HG02981 (cell line): ENCODE measurements around the gene SLC12A7.
A peak's percentile ranks its signal among the peaks of the same experiment; 100 is the strongest.

Experiments
- ATAC-seq: cut with Tn5 transposase; IDR thresholded peaks from one replicate; pipeline ENCODE4 v1.9.1; 2021; ENCODE audit warnings: mild to moderate bottlenecking, moderate library complexity; ENCODE audit not compliant: unreplicated experiment

Gene SLC12A7

DNA sequence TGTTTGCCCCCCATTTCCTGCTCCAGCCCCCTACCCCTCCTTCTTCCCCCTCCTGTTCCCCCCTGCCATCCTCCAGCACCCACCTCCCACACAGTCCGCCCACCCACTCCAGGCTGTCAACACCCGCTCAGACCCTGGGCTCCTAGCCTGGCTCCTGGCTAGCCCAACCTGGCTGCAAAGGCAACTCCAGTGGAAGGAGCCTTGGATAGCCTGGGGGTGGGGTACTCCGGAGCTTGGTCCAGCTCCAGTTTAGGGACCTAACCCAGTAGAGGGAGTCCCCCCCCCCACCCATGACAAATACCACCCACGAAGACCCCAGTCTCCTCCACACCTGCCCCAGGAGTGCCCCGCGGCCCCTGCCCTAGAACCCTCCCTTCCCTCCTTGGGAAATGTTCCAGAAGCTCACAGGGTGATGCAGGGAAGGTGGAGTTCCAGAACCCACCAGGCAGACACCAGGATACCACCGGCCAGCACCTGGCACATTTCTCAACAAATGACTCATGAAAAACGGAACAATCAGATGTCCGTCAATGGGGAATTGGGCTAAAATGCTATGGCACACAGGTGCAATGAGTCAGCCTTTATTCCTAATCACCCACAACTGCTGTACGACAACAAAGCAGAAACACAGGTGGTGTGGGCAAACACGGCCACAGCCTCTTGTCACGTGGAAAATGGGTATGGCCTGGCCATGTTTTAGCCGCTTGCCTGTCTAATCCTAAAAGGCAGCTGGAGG lies 901 bp upstream of the SLC12A7 start:
- ATAC-seq, result no peak

- ATAC-seq, result peak; percentile 20
Measured at GRCh38 chr5:1111241-1111726, 579 bp downstream of the SLC12A7 start.

GRCh38 chr5:1110307-1111240 lies 1.3 kb downstream of the SLC12A7 start:
- no peak for ATAC-seq

GRCh38 chr5:1109542-1110306 lies 2.1 kb downstream of the SLC12A7 start:
- ATAC-seq, result no peak

GRCh38 chr5:1108865-1109174 lies 3.0 kb downstream of the SLC12A7 start:
- no peak for ATAC-seq

GRCh38 chr5:1108023-1108864 lies 3.6 kb downstream of the SLC12A7 start:
- ATAC-seq, result no peak

DNA sequence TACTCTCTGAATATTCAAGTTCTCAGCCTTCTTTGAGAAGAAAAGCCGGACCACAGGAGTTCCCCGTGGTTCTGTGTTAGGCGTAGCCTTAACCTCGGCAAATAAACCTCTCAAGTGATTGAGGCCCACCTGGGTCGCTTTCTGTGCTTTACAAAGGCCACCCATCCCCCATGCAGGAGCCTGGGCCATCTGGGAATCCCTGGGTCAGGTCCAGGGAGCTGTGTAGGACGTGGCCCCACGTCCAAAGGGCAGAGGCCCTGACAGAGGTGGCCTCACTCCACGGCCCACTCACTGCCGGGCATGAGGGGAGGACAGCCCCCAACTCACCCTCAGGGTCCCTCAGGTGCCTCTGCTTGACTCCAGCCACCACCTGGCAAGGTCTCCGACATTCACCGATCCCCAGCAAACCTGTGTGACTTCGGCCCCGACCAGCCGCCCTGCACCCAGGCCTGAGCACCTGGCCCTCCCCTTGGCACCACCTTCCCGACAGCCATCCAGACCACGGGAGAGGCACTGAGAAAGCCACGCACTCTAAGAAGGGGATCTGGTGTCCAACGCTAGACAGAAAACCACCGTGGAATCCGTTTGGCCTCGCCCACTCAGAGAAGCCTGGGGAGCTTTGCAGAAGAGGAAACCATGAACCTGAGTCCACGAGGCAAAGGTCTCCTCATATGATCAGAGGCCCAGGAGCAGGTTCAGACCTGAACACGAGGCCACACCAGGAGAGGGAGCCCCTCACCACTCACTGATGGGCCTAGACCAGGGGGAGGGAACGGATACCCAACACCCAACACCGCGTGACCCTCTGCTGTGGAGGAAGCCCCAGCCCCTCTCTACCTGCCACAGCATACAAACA lies 4.5 kb downstream of the SLC12A7 start:
- ATAC-seq, result no peak

DNA sequence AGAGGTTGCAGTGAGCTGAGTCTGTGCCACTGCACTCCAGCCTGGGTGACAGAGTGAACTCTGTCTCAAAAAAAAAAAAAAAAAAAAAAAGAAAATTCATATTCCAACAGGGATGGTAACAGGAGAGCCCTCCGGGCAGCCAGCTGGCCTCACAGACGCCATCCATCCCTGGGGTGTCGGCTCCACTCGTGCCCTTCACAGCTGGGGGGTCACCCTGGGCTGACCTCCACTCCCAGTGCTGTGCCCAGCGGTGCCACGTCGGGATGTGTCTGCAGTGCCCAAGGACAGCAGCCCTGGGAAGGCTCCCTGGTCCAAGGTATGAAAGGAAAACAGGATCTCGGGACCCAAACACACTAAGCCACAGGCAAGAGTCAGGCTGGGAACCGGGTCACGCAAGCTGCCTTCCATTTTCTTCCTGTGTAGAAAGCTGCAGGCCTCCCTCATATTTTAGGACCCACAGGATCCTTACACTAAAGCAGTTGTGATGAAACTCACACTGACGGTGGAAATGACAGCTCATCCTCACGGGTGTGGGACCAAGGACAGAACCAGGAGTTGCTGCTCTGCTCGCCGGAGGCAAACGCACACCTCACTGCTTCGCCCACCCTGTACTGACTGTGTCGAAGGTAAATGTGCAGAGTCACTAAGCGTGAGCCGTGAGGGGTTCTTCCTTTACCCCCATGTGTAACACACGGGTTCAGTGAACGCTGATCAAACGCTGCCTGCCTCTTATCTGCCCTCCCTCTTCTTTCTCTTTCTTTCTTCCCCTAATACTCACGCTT lies 5.3 kb downstream of the SLC12A7 start:
- ATAC-seq, result no peak

DNA sequence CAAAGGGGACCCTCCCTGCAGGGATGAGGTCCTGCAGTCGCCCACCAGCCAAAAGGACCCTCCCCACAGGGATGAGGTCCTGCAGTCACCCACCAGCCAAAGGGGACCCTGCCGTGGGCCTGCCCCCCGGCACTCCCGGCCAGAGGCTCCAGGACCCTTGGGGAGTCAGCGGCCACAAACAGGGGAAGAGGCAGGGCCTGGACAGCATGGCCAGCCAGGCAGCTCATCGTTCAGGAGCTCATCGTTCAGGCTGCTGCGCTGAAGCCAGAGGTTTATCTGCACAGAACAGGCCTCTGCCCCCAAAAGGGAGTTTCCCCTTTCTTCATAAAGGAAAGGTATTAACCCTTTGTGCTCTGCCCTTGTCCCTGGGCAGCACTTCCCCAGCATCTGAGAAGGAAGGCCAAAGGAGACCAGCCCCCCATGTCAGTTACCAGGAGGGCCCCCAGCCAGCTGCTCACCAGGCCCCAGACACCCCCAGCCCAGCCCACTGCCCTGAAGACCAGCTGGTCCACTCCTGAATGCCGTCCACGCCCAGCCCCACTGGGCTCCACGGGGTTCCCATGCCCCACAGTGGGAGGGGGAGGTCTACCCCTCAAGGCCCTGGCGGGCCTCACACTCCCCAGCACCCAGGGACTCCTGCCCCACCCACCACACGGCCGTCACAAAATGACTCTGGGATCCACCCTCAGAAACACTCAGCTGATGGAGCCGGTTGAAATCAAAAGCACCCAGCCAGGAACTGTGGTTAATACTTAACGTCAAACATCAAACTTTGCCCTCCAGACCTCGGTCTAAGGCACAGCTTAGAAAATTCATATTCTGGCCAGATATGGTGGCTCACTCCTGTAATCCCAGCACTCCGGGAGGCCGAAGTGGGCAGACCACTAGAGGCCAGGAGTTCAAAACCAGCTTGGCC lies 6.3 kb downstream of the SLC12A7 start:
- peak; percentile 48 for ATAC-seq

DNA sequence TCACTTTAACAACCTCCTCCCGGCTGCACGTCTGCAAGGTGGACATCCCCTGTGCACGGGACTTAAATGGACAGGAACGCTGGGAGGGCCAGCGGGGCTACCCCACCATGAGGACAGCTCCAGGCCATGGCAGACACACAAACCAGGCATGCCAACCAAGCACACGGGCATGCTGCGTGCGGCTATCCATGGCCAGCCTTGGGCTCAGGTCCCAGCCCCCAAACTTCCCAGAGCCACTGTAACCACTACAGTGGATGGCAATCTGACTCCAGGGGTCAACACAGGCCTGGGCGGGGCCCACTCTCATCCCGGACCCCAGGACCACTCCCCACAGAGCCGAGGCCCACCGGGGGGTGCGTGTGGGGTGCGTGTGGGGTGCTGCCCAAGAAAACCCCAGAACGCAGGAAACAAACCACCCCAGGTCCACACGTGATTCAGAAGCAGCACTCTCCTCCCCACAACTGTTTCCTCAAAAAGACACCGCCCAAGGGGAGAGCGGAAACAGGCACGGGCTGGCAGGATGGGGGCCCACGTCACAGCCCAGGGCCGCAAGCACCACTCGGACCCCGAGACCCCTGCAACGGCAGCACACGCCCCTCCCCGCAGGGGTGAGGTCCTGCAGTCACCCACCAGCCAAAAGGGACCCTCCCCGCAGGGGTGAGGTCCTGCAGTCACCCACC lies 7.4 kb downstream of the SLC12A7 start:
- no peak for ATAC-seq

GRCh38 chr5:1103505-1104326 lies 8.1 kb downstream of the SLC12A7 start:
- ATAC-seq, result no peak

DNA sequence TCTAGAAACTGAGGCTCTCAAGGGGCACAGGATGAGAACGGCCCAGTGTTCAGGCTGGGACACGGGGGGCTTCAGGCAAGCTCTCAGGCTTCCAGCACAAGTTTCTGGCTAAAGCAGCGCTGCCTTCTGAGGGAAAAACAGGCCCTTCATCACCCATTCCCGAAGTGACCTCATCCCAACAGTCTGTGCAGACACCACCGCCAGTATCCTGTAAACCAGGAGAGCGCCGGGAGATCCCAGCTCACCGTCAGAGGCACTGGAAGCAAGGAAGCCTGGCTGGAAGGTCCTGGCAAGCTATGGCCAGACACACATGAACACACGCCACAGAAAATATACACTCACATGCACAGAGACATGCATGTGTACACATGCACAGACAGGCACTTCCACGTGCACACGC lies 8.8 kb downstream of the SLC12A7 start:
- ATAC-seq, result no peak

- no peak for ATAC-seq
Measured at GRCh38 chr5:1101961-1102713, 9.7 kb downstream of the SLC12A7 start.

DNA sequence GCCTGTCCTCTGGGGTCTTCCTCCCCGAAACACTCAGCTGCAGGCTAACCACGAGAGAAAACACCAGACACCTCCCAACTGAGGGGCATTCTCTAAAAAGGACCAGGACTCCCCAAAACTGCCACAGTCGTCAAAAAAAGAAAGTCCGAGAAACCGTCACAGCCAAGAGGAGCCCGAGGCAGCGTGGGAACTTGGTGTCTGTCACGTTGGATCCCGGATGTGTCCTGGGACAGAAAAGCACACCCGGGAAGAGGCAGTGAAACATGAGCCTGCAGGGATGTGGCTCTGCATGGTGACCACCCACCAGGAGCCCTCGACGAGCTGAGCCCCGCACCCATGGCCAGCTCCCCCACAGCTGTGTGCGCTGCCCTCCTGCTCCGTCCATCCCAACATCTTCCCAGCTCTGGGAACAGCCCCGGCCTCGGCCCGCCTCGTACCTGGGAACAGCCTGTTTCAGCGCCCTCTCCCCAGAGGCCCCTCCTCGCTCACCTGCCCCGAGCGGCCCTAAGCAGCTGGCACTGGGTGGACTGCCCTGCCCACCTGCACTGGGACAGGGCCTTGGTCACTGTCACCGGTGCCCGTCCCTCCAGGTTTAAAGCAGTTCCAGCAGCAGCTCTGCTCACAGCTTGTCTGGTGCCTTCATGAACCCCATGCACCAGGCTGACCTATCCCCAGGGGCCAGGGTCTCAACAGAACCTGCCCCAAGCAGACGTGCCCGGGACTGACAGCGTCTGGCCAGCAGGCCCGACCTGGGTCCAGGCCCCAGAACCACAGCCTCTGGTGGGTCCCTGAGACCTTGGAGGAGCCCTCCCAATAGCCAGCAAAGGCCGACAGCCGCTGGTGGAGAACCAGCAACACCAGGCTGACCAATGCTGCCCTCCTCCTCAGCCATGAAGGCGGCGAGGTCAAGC lies 10.9 kb downstream of the SLC12A7 start:
- ATAC-seq, result no peak
